GM18498 (cell line): Measurements from ENCODE around the gene TMEM37.

Experiments
- ATAC-seq: cut with Tn5 transposase; IDR thresholded peaks from one replicate; pipeline ENCODE4 v1.9.1; 2021; ENCODE audit warnings: mild to moderate bottlenecking, moderate library complexity; ENCODE audit not compliant: unreplicated experiment

The TMEM37 gene

GRCh38 chr2:119451336-119452050 lies 19.8 kb downstream of the TMEM37 start:
- no peak for ATAC-seq

DNA sequence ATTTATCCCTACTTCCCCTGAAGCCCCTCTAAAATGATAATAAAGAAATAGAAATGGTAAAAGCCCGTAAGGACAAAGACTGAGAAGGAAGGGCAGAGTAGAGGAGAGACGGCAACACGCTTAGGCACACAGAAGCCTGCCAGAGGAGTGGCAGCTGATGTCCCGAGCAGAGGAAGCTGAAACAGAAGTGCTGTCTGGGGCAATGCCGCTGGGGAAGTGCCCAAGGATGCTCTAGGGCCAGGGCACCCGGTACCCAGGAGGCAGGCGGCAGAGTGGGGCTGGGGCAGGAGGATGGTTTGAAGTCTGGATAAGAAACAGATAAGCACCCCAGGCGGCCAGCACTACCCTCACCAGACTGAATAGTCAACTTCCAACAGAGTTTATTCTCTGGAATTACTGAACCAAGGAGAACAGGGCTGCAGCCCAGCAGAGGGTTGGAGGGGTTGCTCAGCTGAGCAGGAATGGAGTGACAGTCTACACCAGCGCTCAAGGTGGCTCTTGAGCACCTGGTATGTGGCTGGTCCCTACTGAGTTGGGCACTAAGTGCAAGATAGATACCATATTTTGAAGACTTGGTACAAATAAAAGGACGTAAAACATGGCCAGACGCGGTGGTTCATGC lies 22.4 kb downstream of the TMEM37 start:
- no peak for ATAC-seq

DNA sequence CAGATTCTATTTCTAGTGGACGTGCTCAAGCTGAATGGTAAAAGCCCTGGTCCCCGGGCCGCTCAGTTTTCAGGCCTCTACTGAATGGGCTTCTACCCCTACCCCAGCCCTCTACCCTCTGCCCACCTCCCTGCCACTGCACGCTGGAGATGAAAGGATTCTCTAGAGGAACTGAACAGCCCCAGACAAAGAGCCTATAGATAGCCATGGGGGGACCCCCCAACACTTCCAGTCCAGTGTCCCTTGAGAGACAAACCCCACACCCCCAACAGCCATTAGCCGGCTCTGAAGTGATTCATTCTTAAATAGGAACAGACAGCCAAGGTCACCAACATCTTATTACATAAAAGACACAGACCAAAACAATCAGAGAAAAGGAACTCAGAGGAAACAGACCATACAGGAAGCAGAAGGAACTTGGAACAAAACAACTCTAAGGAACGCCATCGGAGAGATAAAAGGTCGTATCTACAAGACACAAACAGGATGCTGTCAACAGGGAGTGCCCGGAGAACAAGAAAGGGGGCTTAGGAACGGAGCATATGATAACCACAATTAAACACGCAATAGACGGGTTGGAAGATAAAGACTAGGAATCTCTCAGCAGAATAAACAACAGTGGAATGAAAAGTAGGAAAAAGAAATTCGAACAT lies 23.5 kb downstream of the TMEM37 start:
- ATAC-seq, result no peak

DNA sequence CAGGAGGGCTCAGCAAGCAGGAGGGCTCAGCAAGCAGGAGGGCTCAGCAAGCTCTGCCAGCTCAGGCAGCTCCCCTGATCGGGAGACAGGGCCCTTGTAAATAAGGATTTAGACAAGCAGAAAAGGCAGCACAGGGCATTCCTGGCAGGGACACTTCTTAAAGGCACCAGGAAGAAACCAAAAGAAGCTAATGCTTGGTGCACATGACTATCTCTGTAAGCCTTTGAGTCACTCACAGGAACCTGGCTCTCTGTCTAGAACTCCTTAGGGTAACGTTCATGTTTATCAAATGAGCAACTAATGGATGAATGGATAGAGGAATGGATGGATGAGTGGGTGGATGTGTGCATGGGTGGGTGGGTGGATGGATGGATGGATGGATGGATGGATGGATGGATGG lies 28.4 kb downstream of the TMEM37 start:
- ATAC-seq, result no peak

DNA sequence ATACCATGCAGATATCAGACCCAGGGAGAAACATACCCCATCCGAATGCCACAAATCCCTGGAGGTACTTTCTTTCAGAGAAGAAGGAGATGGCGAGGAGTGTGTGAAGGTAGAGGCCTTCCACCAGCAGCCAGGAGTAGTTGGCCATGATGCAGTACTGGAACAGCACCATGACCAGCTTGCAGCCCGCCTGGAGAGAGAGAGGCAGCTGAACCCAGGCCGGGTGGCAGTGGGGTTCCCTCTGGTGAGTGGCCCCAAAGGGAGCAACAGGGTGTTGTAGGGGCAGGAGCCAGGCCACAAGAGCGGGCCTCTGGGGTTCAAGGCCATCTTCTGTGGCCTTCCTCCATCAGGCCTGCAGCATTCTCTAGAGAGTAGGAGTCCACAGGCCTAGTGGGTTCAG lies 30.2 kb downstream of the TMEM37 start:
- no peak for ATAC-seq

- no peak for ATAC-seq
These were observed 30.9 kb downstream of the TMEM37 start for GRCh38 chr2:119462574-119462973.

DNA sequence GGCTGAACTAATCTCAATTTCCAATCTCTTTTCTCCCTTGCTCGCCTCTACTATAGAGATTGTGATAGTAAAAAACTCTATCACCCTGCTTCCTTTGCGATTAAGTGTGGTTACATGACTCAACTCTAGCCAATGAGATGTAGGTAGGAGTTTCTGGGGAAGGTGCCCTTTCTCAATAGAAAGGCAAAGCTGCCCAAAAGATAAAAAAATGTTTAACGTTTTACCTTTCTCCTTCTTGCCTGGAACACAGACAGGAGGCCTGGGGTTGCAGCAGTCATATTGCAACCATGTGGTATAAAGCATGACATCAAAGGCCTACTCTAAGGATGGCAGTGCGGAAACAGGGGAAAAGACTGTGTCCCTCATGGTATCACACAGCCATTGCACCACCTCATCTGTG lies 31.5 kb downstream of the TMEM37 start:
- ATAC-seq, result no peak

- no peak for ATAC-seq
These were observed 32.3 kb downstream of the TMEM37 start for GRCh38 chr2:119463990-119464389.

DNA sequence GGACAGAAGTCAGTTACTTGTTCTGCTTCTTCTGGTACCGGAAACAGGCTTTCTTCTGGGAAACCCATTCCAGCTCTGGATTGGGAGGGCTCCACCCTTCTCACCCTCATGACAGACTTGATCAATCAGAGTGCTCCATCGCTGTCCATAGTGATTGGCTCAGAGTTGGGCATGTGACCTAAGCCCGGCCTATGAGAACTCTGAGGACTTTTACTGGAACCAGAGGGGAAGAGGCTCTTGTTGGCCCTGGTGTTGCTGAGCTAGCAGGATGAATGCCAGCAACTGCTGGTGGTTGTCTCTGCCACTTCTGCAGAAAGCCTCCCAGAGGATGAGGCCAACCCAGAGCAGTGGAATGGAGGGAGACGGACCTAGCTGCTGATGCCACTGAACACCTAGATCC lies 33.3 kb downstream of the TMEM37 start:
- ATAC-seq, result no peak

GRCh38 chr2:119465687-119466086 lies 34.0 kb downstream of the TMEM37 start:
- no peak for ATAC-seq

GRCh38 chr2:119466373-119466772 lies 34.7 kb downstream of the TMEM37 start:
- no peak for ATAC-seq

GRCh38 chr2:119468154-119468955 lies 36.7 kb downstream of the TMEM37 start:
- ATAC-seq, result no peak

GRCh38 chr2:119469131-119469530 lies 37.5 kb downstream of the TMEM37 start:
- no peak for ATAC-seq

GRCh38 chr2:119469661-119470297 lies 38.1 kb downstream of the TMEM37 start:
- ATAC-seq, result no peak

- no peak for ATAC-seq
These were observed 41.1 kb downstream of the TMEM37 start for GRCh38 chr2:119472749-119473148.

- no peak for ATAC-seq
These were observed 42.1 kb downstream of the TMEM37 start for GRCh38 chr2:119473621-119474370.

DNA sequence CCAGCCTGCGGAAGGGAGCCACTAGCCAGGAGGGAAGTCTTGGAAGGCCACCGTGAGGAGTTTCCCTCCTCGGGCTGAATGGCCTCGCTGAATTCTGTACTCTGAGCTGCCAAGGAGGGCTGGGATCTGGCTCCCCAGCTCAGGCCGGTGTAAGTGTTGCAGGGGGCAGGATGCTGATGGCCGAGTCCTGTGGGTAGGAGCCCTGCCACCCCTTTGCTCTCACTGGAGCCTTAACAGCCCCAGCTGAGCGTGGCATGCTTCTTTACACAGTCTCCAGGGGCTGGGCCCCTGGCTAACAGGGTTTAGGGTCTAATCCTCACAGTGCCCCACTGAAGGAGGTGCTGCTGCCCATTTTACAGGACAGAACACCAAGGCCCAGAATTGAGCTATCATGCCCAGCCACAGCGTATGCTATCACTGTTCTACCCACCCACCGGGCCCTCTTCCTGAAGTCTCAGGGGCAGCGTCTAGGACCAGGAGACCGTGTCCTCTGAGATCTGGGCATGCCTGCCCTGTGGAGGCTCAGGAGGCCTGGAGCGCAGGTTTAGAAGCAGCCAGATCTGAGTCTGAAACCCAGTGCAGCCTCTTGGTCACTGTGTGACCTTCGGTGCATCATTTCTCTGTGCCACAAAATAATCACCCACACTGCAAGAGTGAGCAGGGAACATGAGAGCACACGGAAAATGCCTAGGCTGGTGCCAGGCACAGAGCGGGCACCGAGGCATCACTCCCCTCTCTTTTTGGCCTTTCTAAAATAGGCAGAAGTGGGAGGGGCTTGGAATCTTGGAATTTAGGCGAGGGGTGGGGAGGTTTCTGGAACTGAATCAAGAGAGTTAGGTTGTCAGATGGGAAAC lies 42.9 kb downstream of the TMEM37 start:
- no peak for ATAC-seq

DNA sequence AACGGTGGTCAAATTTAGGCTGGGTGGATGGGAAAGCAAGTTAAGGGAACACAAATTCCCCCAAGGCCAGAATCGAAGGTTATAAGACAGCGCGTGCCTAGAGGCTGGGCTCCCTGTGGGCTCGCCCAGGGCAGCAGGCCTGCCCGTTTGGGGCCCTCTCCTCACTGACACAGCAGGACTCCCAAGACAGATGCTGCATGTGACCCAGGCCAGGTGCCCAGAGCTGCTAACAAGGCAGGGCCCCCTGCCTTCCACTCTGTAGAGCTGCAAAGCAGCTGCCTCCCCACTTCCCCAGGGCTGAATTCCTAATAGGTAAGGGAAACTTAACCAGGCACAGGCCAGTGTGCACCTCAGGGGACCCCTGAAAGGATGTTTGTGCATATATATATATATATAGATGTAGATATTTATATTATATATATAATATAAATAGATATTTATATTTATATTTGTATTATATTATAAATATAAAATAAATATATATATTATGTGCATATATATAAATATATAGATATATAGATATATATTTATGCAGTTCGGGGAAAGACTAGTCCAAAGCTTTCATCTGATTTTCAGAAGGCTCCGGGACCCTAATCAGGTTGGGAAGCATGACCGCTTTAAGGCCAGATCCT lies 43.7 kb downstream of the TMEM37 start:
- no peak for ATAC-seq

DNA sequence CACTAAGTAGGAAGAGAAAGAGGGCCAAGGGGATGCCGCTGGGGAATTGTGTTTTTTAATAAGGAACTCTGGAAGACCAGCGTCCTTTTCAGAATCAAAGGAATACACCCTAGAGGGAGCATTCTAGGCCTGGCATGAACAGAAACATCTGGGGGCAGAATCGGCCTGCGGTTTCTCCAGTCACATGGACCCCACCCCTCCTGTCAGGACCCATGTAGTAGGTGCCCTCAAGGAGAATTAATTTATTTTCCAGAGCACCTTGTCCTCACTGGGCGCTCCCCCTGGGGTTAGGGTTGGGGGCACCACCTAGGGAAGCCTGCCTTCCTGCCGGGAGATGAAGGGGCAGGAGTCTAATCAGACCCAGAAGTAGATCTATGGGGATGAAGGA lies 44.2 kb downstream of the TMEM37 start:
- ATAC-seq, result no peak
